Smooth muscle cell (in vitro differentiated cells): ENCODE data around the gene LHX3. TPM values are rescaled to one million over a fixed set of nuclear protein-coding genes. Genes with fewer than 3 reads are reported as not detected.
"Not testable (repeated sequence)": the region's sequence is repeated elsewhere in the genome, so short reads cannot be mapped to it uniquely, and the experiment has no call there.

Experiments used
- DNase-seq: peaks from one replicate; lab custom pipeline; 2025; ENCODE audit not compliant: unreplicated experiment; lab: John Stamatoyannopoulos, UW
- H2AFZ ChIP-seq: fragments of 200-600 bp; sonication (generic); 2 replicates; pipeline ENCODE4 v1.6.0; 2016; ENCODE audit warnings: antibody characterized with exemption, low read depth, mild to moderate bottlenecking
- H3F3A ChIP-seq: fragments of 200-600 bp; sonication (generic); 2 replicates; pipeline ENCODE4 v1.6.0; 2017; ENCODE audit warnings: antibody characterized with exemption, low read depth
- H3K27ac ChIP-seq: fragments of 200-600 bp; sonication (generic); 2 replicates; pipeline ENCODE4 v1.5.1; 2016; ENCODE audit warnings: low read depth, mild to moderate bottlenecking
- H3K27me3 ChIP-seq: fragments of 200-600 bp; sonication (generic); 2 replicates; pipeline ENCODE4 v1.6.1; 2016; ENCODE audit warnings: low read depth, mild to moderate bottlenecking
- H3K36me3 ChIP-seq: fragments of 200-600 bp; sonication (generic); 2 replicates; pipeline ENCODE4 v1.5.1; 2016; ENCODE audit warnings: low read depth
- H3K4me1 ChIP-seq: fragments of 200-600 bp; sonication (generic); 2 replicates; pipeline ENCODE4 v1.5.1; 2016; ENCODE audit warnings: low read depth
- H3K4me2 ChIP-seq: fragments of 200-600 bp; sonication (generic); 2 replicates; pipeline ENCODE4 v1.6.0; 2016; ENCODE audit warnings: mild to moderate bottlenecking
- H3K4me3 ChIP-seq: fragments of 200-600 bp; sonication (generic); 2 replicates; pipeline ENCODE4 v1.5.1; 2016; ENCODE audit warnings: mild to moderate bottlenecking
- H3K79me2 ChIP-seq: fragments of 200-600 bp; sonication (generic); 2 replicates; pipeline ENCODE4 v1.6.0; 2016; ENCODE audit warnings: low read depth, mild to moderate bottlenecking
- H3K9ac ChIP-seq: fragments of 200-600 bp; sonication (generic); 2 replicates; pipeline ENCODE4 v1.6.0; 2016; ENCODE audit warnings: low read depth
- H3K9me3 ChIP-seq: fragments of 200-600 bp; sonication (generic); replicated peaks from 2 replicates; pipeline ENCODE4 v1.5.1; 2016; ENCODE audit warnings: low read depth
- H4K20me1 ChIP-seq: fragments of 200-600 bp; sonication (generic); 2 replicates; pipeline ENCODE4 v1.6.0; 2016; ENCODE audit warnings: low read depth
- CTCF ChIP-seq: fragments of 200-600 bp; sonication (generic); IDR thresholded peaks from 2 replicates; pipeline ENCODE4 v1.5.1; 2017; ENCODE audit warnings: borderline replicate concordance, mild to moderate bottlenecking, antibody characterized with exemption; ENCODE audit not compliant: insufficient read depth, poor library complexity, severe bottlenecking
- WGBS: methylation state at CpG from one replicate; pipeline ENCODE4 v1.1.7; 2016; ENCODE audit warnings: low lambda C conversion rate; 5-methylcytosine and 5-hydroxymethylcytosine counted together
- polyA plus RNA-seq: library from polyadenylated mRNA; unstranded; fragments of >200 nt; fragmentation: Nextera tagmentation; extraction: Ambion mirVana; gene quantifications from 2 replicates; pipeline ENCODE4 v1.2.1, GENCODE V29; 2016
- total RNA-seq: library from RNA; depleted of rRNA; stranded (reverse); fragments of >200 nt; gene quantifications from 2 replicates; pipeline ENCODE4 v1.2.3, GENCODE V29; 2014

The LHX3 gene
- total and polyA plus RNA-seq, 2 experiments from 2014 or later = not detected

GRCh38 chr9:136237486-136238341, 32.8 kb upstream of the LHX3 start:
- Histone ChIP-seq H4K20me1 (peaks cover 89% of the 10 kb centered on the region), H3K36me3 (no peaks in the 10 kb centered on the region), H2AFZ (no peak overlapping the region), H3K27ac (no peak overlapping the region), H3K79me2 (peaks cover 3% of the 10 kb centered on the region), H3F3A (no peaks in the 10 kb centered on the region), H3K27me3 (no peaks in the 10 kb centered on the region), H3K4me3 (no peak overlapping the region), H3K4me2 (no peak overlapping the region), H3K4me1 (no peaks in the 10 kb centered on the region), H3K9me3 (no peaks in the 10 kb centered on the region), H3K9ac (no peak overlapping the region)
- 95% methylated on average over 30 of the region's 32 CpGs for WGBS
- DNase-seq = no peak
- no peak for TF ChIP-seq CTCF

- not testable (repeated sequence) for H3K79me2 ChIP-seq, H3K4me2 ChIP-seq, H3K9ac ChIP-seq, H3K27me3 ChIP-seq, H3K9me3 ChIP-seq, H3K4me3 ChIP-seq, H3K36me3 ChIP-seq, H2AFZ ChIP-seq, H3K4me1 ChIP-seq, H3K27ac ChIP-seq, H3F3A ChIP-seq, DNase-seq
- H4K20me1 ChIP-seq = peaks cover 82% of the 10 kb centered on the region
- WGBS = 97% methylated on average over 39 of the region's 43 CpGs
Observed at GRCh38 chr9:136236471-136237410, 31.8 kb upstream of the LHX3 start.

GRCh38 chr9:136235709-136236455, 31.0 kb upstream of the LHX3 start:
- Histone ChIP-seq H3K27ac (no peak overlapping the region), H3K4me1 (no peaks in the 10 kb centered on the region), H3K4me3 (no peak overlapping the region), H2AFZ (no peak overlapping the region), H4K20me1 (peaks cover 77% of the 10 kb centered on the region), H3K27me3 (no peaks in the 10 kb centered on the region), H3K9me3 (no peaks in the 10 kb centered on the region), H3K4me2 (no peak overlapping the region), H3K9ac (no peak overlapping the region), H3K36me3 (no peaks in the 10 kb centered on the region), H3F3A (no peaks in the 10 kb centered on the region), H3K79me2 (no peaks in the 10 kb centered on the region)
- 97% methylated on average over 21 of the region's 27 CpGs for WGBS
- no peak for TF ChIP-seq CTCF
- no peak for DNase-seq
